ENCODE measurements around the gene PDE6C. TPM values are rescaled to one million over a fixed set of nuclear protein-coding genes. Genes with fewer than 3 reads are reported as not detected.

PDE6C gene
- total and polyA plus RNA-seq, 3 donors from 2014 or later = 0.09 TPM; not detected in 2

DNA sequence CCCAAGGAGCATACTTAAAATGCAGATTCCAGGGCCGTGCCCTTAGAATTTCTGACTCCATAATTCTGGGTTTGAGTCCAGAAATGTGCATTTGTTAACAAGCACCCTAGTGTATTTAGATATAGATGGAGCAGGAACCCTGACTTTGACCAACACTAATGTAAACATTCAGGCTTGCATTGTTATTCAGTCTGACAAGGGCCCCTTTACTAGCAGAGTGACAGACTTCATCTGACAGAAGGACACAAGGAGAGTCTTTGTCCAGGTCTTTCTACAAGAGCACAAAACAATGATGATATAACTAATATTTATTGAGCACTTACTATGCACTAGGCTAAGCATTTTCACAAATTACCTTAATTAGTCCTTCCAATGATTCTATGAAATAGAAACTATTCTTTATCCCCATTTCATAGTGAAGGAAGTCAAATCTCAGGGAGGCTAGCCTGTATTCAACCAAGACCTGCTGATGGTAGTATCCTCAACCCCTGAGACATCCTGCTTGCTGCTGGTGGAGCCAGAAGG, 15.2 kb upstream of the PDE6C start:
- intact Hi-C loops (cut with DNase I; ENCODE audit: low total_unique reads) = no loop called here
- Histone ChIP-seq H3K4me1 (no peaks in the 10 kb centered on the region), H3K4me3 (no peak overlapping the region), H3K9me3 (no peaks in the 10 kb centered on the region), H3K36me3 (ENCODE audit: low read depth, missing control alignments) (no peaks in the 10 kb centered on the region), H3K27ac (no peak overlapping the region), H3K27me3 (no peaks in the 10 kb centered on the region)
- 92 to 100% methylated on average over 1 of the region's 1 CpG for WGBS, 2 donors
- no peak for DNase-seq
- TF ChIP-seq, protein P1, sequence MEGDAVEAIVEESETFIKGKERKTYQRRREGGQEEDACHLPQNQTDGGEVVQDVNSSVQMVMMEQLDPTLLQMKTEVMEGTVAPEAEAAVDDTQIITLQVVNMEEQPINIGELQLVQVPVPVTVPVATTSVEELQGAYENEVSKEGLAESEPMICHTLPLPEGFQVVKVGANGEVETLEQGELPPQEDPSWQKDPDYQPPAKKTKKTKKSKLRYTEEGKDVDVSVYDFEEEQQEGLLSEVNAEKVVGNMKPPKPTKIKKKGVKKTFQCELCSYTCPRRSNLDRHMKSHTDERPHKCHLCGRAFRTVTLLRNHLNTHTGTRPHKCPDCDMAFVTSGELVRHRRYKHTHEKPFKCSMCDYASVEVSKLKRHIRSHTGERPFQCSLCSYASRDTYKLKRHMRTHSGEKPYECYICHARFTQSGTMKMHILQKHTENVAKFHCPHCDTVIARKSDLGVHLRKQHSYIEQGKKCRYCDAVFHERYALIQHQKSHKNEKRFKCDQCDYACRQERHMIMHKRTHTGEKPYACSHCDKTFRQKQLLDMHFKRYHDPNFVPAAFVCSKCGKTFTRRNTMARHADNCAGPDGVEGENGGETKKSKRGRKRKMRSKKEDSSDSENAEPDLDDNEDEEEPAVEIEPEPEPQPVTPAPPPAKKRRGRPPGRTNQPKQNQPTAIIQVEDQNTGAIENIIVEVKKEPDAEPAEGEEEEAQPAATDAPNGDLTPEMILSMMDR (IDR thresholded peaks at IDR 0.05) = no peak
- TF ChIP-seq POLR2A (IDR thresholded peaks at IDR 0.05) = no peak

DNA sequence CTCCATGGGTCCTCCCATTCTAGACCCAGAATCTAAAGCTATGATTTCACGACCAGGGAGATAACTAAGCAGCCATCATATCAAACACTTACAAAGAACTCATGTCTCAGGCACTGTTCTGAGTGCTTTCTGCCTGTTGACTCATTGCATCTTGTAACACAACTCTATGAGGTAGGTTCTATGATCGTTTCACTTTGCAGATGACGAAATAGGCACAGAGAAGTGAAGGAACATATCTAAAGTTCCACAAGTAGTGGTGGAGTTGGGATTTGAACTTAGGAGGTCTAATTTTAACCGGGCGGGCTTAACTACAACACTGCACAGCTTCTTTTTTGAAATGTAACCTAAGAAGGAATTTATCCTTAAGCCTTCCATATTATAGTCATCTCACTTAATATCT, 14.2 kb upstream of the PDE6C start:
- Histone ChIP-seq H3K9me3 (no peaks in the 10 kb centered on the region), H3K4me1 (no peaks in the 10 kb centered on the region), H3K27ac (no peak overlapping the region), H3K27me3 (no peaks in the 10 kb centered on the region), H3K36me3 (ENCODE audit: low read depth, missing control alignments) (no peaks in the 10 kb centered on the region), H3K4me3 (no peak overlapping the region)
- 90 to 93% methylated on average over 5 of the region's 5 CpGs for WGBS, 2 donors
- TF ChIP-seq, protein P1 (IDR thresholded peaks at IDR 0.05) = no peak
- TF ChIP-seq POLR2A (IDR thresholded peaks at IDR 0.05) = no peak
- intact Hi-C loops (cut with DNase I; ENCODE audit: low total_unique reads) = no loop called here
- no peak for DNase-seq

DNA sequence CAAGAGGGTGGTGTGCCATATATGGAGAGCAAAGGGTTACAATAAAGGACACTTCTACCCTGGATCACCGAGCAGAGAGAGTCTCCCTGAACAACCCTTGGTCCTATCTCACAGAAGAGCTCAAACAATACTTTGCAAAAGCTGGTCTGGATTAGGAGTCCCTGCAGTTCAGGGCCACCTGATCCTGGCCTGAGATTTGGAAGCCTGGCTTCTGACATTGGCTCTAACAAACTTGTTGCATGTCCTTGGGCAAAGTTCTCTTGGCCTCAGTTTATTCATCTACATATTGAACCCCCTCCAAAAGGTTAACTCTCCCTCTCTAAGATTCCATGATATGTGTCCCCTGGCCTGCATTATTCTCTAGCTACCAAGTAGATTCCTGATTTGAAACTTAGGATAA, 13.0 kb upstream of the PDE6C start:
- WGBS, 2 donors = 42 to 44% methylated on average over 1 of the region's 1 CpG
- H3K4me1 ChIP-seq = no peaks in the 10 kb centered on the region
- no peaks in the 10 kb centered on the region for H3K9me3 ChIP-seq
- no peak for DNase-seq
- H3K4me3 ChIP-seq = no peak overlapping the region
- no peak for TF ChIP-seq POLR2A (IDR thresholded peaks at IDR 0.05)
- TF ChIP-seq, protein P1 (IDR thresholded peaks at IDR 0.05) = no peak
- H3K27ac ChIP-seq = no peak overlapping the region
- H3K36me3 ChIP-seq (ENCODE audit: low read depth, missing control alignments) = no peaks in the 10 kb centered on the region
- no peaks in the 10 kb centered on the region for H3K27me3 ChIP-seq
- intact Hi-C loops (cut with DNase I; ENCODE audit: low total_unique reads) = no loop called here

DNA sequence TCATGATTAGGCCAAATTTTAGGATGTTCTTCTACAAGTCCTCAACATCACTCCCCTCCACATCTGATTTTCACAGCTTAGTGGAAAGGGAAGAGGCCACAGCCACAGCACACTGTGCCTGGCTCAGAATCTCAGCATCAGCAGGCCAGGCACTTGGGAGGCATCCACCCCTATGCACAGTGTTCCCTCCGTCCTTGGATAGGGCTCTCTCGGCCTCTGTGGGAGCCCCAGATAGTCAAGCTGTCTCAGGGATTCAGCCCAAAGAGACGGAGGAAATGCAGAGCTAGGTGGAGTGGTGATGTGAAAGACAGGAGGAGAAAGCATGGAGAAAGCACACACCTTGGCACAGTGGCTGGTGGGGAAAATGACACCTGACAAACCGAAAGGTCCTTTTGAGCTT, 12.6 kb upstream of the PDE6C start:
- no peaks in the 10 kb centered on the region for H3K27me3 ChIP-seq
- no peaks in the 10 kb centered on the region for H3K9me3 ChIP-seq
- intact Hi-C loops (cut with DNase I; ENCODE audit: low total_unique reads) = no loop called here
- no peak overlapping the region for H3K27ac ChIP-seq
- TF ChIP-seq, protein P1 (IDR thresholded peaks at IDR 0.05) = no peak
- TF ChIP-seq POLR2A (IDR thresholded peaks at IDR 0.05) = no peak
- no peak overlapping the region for H3K4me3 ChIP-seq
- 34 to 46% methylated on average over 3 to 4 of the region's 4 CpGs for WGBS, 2 donors
- no peaks in the 10 kb centered on the region for H3K36me3 ChIP-seq (ENCODE audit: low read depth, missing control alignments)
- no peak for DNase-seq
- H3K4me1 ChIP-seq = no peaks in the 10 kb centered on the region

DNA sequence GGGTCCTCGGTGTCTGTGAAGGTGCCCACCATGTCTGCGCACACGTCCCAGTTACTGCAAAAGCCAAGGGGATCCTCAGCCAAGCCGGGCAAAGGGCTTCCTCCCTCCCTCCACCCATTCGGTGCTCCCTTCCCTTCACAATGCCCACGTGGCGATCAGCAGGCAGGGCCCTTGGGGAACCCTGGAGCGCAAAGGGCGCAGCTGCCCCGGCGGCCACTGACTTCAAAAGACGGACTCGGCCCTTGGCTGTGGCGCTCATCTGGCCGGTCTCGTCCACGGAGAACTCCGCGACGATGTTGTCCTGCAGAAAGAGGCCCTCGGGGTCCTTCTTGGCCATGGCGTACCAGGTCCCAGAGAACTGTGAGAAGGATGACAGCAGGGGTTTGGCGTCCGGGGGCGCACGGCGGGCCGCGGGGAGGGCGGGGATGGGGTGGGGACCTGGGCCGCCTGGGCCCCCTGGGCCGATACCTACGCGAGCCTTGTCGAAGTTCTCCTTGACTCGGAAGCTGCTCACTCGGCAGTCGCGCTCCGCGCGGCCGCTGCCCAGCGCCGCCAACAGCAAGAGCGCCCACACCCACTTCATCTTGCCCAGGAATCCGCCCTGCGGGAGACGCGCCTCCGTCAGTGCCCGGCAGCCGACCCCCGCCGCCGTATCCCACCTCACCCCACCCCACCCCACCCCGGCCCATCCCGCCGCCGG, 11.7 kb upstream of the PDE6C start:
- TF ChIP-seq, protein P1 (IDR thresholded peaks at IDR 0.05) = no peak
- no peak for TF ChIP-seq POLR2A (IDR thresholded peaks at IDR 0.05)
- Histone ChIP-seq H3K9me3 (no peaks in the 10 kb centered on the region), H3K36me3 (ENCODE audit: low read depth, missing control alignments) (no peaks in the 10 kb centered on the region), H3K27me3 (no peaks in the 10 kb centered on the region), H3K4me1 (no peaks in the 10 kb centered on the region), H3K27ac (no peak overlapping the region), H3K4me3 (peak overlapping the region; percentile 45)
- intact Hi-C loops (cut with DNase I; ENCODE audit: low total_unique reads) = no loop called here
- WGBS, 2 donors = 10 to 66% methylated on average over 4 to 51 of the region's 60 CpGs
- peak; percentile 44 for DNase-seq
